ENCODE measurements around the gene NCAM2. TPM values are rescaled to one million over a fixed set of nuclear protein-coding genes. Genes with fewer than 3 reads are reported as not detected.

Gene NCAM2
- total RNA-seq, 1 experiment from 2014 or later: 2.4 TPM

- H3K9me3 ChIP-seq (ENCODE audit: low read length): no peaks in the 10 kb centered on the region
- no peaks in the 10 kb centered on the region for H3K79me2 ChIP-seq (ENCODE audit: low read length)
- H3K36me3 ChIP-seq (ENCODE audit: low read depth, low read length): no peaks in the 10 kb centered on the region
- H3F3A ChIP-seq (ENCODE audit: low read length, unreplicated experiment): no peaks in the 10 kb centered on the region
- BruUV-seq (replicated peaks): no TSS peak
- no peaks in the 10 kb centered on the region; the same call in 1 of the 2 replicates for H3K4me1 ChIP-seq (ENCODE audit: insufficient read depth, low read length)
- ChIA-PET POLR2A (ENCODE audit: unreplicated experiment) (no interaction called here), CTCF (interaction anchor here (0.6 kb wide), 2 partner anchors 158 to 349 kb away, joined by 5 to 11 read pairs; no protein-coding TSS in a partner anchor)
- DNase-seq (peak; percentile 85), ATAC-seq (peak; percentile 99)
- H3K27ac ChIP-seq (ENCODE audit: low read length): no peak overlapping the region
- H3K9ac ChIP-seq (ENCODE audit: low read length): 0 out of 2 replicates have a peak overlapping the region, but pooled peaks have one; percentile 3
- peak overlapping the region; percentile 37 for H3K4me2 ChIP-seq (ENCODE audit: low read length)
- intact Hi-C loops (cut with micrococcal nuclease): no loop called here
- no peak for TF ChIP-seq EZH2phosphoT487 (IDR thresholded peaks at IDR 0.05; ENCODE audit: borderline replicate concordance, low read length)
- no peak for TF ChIP-seq CTCF (conservative IDR thresholded peaks at IDR 0.05; ENCODE audit: low read depth, low read length)
- TF ChIP-seq EZH2 (IDR thresholded peaks at IDR 0.05; ENCODE audit: low read length, unreplicated experiment): no peak
- H2AFZ ChIP-seq (ENCODE audit: low read length): peak overlapping the region; percentile 51
- H3K4me3 ChIP-seq (ENCODE audit: low read length): peak overlapping the region; percentile 9; the same call in 1 of the 2 replicates
- no peaks in the 10 kb centered on the region for H4K20me1 ChIP-seq (ENCODE audit: low read length)
- no peaks in the 10 kb centered on the region for H3K27me3 ChIP-seq (ENCODE audit: low read length)
- H3K9me2 ChIP-seq (replicated peaks; ENCODE audit: low read length): no peaks in the 10 kb centered on the region
Measured at GRCh38 chr21:21200103-21200938, 202.1 kb downstream of the NCAM2 start.

- peak overlapping the region; percentile 9; the same call in 1 of the 2 replicates for H3K4me3 ChIP-seq (ENCODE audit: low read length)
- no peaks in the 10 kb centered on the region for H4K20me1 ChIP-seq (ENCODE audit: low read length)
- ChIA-PET POLR2A (ENCODE audit: unreplicated experiment) (no interaction called here), CTCF (interaction anchor here (0.6 kb wide), 2 partner anchors 159 to 349 kb away, joined by 5 to 11 read pairs; no protein-coding TSS in a partner anchor)
- BruUV-seq (replicated peaks): no TSS peak
- intact Hi-C loops (cut with micrococcal nuclease): no loop called here
- H3K27ac ChIP-seq (ENCODE audit: low read length): no peak overlapping the region
- peak overlapping the region; percentile 51; the same call in 1 of the 2 replicates for H2AFZ ChIP-seq (ENCODE audit: low read length)
- no peaks in the 10 kb centered on the region for H3K79me2 ChIP-seq (ENCODE audit: low read length)
- H3F3A ChIP-seq (ENCODE audit: low read length, unreplicated experiment): no peaks in the 10 kb centered on the region
- TF ChIP-seq EZH2 (IDR thresholded peaks at IDR 0.05; ENCODE audit: low read length, unreplicated experiment): no peak
- no peak for TF ChIP-seq CTCF (conservative IDR thresholded peaks at IDR 0.05; ENCODE audit: low read depth, low read length)
- TF ChIP-seq EZH2phosphoT487 (IDR thresholded peaks at IDR 0.05; ENCODE audit: borderline replicate concordance, low read length): no peak
- 0 out of 2 replicates have a peak overlapping the region, but pooled peaks have one; percentile 3 for H3K9ac ChIP-seq (ENCODE audit: low read length)
- ATAC-seq (0 out of 2 replicates have a peak, but pooled peaks have one; percentile 29), DNase-seq (no peak)
- H3K4me2 ChIP-seq (ENCODE audit: low read length): peak overlapping the region; percentile 37
- no peaks in the 10 kb centered on the region; the same call in 1 of the 2 replicates for H3K4me1 ChIP-seq (ENCODE audit: insufficient read depth, low read length)
- H3K36me3 ChIP-seq (ENCODE audit: low read depth, low read length): no peaks in the 10 kb centered on the region
- no peaks in the 10 kb centered on the region for H3K9me2 ChIP-seq (replicated peaks; ENCODE audit: low read length)
- H3K27me3 ChIP-seq (ENCODE audit: low read length): no peaks in the 10 kb centered on the region
- H3K9me3 ChIP-seq (ENCODE audit: low read length): no peaks in the 10 kb centered on the region
Measured at GRCh38 chr21:21200939-21201615, 202.9 kb downstream of the NCAM2 start.

Measured in PC-3 (cell line).